HFFc6 (cell line): ENCODE results near the gene TUBB2A. TPM values are rescaled to one million over a fixed set of nuclear protein-coding genes. Genes with fewer than 3 reads are reported as not detected.
A peak's percentile ranks its signal among the peaks of the same experiment; 100 is the strongest.

Experiments
- DNase-seq: peaks from one replicate; pipeline ENCODE4 v3.0.0-alpha.2; 2018
- H3K27ac Mint-ChIP-seq: 2 replicates; pipeline ENCODE4 v1.8.0; 2020; ENCODE audit warnings: mild to moderate bottlenecking, mixed read lengths
- H3K27me3 Mint-ChIP-seq: 2 replicates; pipeline ENCODE4 v1.8.0; 2021; ENCODE audit warnings: mild to moderate bottlenecking, moderate library complexity, mixed read lengths; ENCODE audit not compliant: insufficient read depth
- H3K36me3 Mint-ChIP-seq: 2 replicates; pipeline ENCODE4 v1.8.0; 2021; ENCODE audit warnings: low read depth, mixed read lengths
- H3K4me1 Mint-ChIP-seq: 2 replicates; pipeline ENCODE4 v1.8.0; 2020; ENCODE audit warnings: low read depth, mixed read lengths
- H3K4me3 Mint-ChIP-seq: 2 replicates; pipeline ENCODE4 v1.8.0; 2020; ENCODE audit warnings: mild to moderate bottlenecking, moderate library complexity, mixed read lengths
- H3K9me3 Mint-ChIP-seq: 2 replicates; pipeline ENCODE4 v1.8.0; 2020; ENCODE audit warnings: mild to moderate bottlenecking, mixed read lengths
- total RNA-seq, 6 experiments: library from RNA; stranded (reverse); fragmentation: NEBNext Ultra II Directional; extraction: Animal tissue kit (Norgen Biotek cat#: 25700); gene quantifications; 2 replicates in 1 of 6; 3 replicates in 5 of 6; pipeline ENCODE4 v1.2.3, GENCODE V29; 2021
- TF ChIP-seq, protein P1 (sequence below): fragments of 200-600 bp; sonication (generic); IDR thresholded peaks from 2 replicates; pipeline ENCODE4 v1.5.0; 2021; ENCODE audit warnings: antibody characterized with exemption, mild to moderate bottlenecking

The TUBB2A gene
- total RNA-seq, 6 experiments from 2014 or later: 114 to 152 (median 120) TPM

DNA sequence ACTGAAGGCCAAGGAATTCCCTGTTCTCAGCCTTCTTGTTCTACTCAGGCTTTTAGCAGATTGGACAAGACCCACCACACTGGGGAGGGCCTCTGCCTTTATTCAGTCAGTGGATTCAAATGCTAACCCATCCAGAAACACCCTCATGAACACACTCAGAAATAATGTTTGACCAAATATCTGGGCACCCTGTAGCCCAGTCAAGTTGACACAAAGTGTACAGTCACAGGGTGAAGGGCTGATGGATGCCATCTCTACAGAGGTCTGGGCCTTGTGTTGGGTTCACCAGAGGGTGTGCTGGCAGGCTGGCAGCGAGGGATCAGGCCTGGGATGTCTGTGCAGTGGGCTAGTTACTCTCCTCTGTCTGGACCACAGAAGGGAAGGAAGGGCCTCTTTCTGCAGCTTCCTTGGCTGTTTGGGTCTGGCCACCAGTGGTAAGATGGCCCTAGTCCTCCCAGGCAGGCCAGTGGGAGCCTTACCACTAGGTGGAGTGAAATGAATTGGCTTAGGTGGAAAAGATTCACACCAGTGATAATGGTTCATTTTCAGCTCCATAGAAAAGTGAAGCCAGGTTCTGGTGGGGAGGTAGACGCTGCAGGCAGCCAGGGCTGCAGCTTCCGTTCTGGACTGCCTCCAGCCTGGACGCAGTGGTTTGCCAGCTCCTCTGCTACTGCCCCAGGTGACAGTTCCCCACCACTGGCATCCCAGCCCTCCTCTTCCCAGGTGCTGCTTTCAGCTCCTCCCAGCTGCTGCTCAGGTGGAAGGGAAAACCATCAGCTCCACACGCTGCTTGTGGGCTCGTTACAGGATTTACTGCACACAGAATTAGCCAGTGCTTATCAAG is 9.2 kb downstream of the TUBB2A start:
- H3K9me3 Mint-ChIP-seq: peaks cover 3% of the 10 kb centered on the region; the same call in 1 of the 2 replicates
- H3K4me3 Mint-ChIP-seq: no peak overlapping the region
- peaks cover 3% of the 10 kb centered on the region for H3K27me3 Mint-ChIP-seq
- H3K27ac Mint-ChIP-seq: no peak overlapping the region
- no peak for DNase-seq
- TF ChIP-seq, protein P1, sequence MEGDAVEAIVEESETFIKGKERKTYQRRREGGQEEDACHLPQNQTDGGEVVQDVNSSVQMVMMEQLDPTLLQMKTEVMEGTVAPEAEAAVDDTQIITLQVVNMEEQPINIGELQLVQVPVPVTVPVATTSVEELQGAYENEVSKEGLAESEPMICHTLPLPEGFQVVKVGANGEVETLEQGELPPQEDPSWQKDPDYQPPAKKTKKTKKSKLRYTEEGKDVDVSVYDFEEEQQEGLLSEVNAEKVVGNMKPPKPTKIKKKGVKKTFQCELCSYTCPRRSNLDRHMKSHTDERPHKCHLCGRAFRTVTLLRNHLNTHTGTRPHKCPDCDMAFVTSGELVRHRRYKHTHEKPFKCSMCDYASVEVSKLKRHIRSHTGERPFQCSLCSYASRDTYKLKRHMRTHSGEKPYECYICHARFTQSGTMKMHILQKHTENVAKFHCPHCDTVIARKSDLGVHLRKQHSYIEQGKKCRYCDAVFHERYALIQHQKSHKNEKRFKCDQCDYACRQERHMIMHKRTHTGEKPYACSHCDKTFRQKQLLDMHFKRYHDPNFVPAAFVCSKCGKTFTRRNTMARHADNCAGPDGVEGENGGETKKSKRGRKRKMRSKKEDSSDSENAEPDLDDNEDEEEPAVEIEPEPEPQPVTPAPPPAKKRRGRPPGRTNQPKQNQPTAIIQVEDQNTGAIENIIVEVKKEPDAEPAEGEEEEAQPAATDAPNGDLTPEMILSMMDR: peak; percentile 32
- no peaks in the 10 kb centered on the region for H3K4me1 Mint-ChIP-seq
- peaks cover 26% of the 10 kb centered on the region for H3K36me3 Mint-ChIP-seq

DNA sequence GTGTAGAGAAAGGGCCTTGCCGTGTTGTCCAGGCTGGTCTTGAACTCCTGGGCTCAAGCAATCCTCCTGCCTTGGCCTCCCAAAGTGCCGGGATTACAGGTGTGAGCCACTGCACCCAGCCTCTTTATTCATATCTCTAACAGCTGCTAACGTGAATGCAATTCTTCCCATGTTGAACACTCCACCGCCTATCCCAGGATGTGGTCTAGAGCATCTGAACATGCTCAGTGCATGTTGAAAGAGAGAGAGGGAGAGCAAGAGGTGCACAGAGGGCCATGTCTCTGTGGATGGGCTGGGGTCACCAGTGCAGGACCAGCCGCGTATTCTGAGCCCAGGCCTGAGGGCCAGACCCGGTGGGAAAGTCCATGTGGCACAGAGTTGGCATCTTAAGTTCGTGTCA is 12.8 kb downstream of the TUBB2A start:
- Mint-ChIP-seq H3K27ac (no peak overlapping the region), H3K27me3 (peaks cover 3% of the 10 kb centered on the region; the same call in 1 of the 2 replicates), H3K4me1 (peaks cover 5% of the 10 kb centered on the region), H3K36me3 (peaks cover 14% of the 10 kb centered on the region), H3K4me3 (no peak overlapping the region), H3K9me3 (peaks cover 3% of the 10 kb centered on the region; the same call in 1 of the 2 replicates)
- TF ChIP-seq, protein P1: no peak
- DNase-seq: no peak

DNA sequence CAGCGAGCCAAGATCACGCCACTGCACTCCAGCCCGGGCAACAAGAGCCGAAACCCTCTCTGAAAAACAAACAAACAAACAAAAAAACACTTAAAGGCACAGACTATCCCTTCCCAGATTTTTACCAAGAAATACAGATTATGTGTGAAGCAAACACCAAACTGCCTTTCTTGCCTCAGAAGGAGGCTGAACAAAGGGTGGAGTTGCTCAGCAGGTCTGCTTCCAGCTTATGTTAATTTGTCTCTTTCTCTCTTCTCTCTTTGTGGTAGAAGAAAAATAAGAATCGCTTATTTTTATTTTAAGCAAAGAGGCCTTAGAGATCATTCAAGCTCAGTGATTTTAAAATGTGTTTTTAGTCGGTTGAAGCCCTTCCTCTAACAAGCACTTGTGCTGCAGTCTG is 14.2 kb downstream of the TUBB2A start:
- Mint-ChIP-seq H3K9me3 (peaks cover 3% of the 10 kb centered on the region; the same call in 1 of the 2 replicates), H3K4me1 (peaks cover 20% of the 10 kb centered on the region), H3K4me3 (no peak overlapping the region), H3K36me3 (peaks cover 19% of the 10 kb centered on the region), H3K27ac (no peak overlapping the region), H3K27me3 (peaks cover 3% of the 10 kb centered on the region; the same call in 1 of the 2 replicates)
- TF ChIP-seq, protein P1: no peak
- no peak for DNase-seq

DNA sequence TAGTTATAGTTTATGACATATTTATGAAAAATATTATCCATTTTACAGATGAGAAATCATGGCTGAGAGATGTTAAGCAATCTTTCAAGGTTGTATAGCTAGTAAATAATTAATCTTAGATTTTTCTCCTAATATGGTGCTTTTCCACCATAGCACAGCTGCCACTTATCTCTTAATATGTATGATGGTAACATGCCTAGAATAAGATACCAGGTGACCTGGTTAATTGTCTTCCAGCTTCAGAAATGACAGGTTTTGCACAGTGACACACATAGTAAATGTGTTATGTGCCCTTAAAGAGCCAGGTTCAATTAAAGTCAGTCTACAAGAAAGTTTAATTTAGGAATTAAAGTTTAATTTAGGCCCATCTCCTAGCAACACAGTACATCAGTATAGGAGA is 14.8 kb downstream of the TUBB2A start:
- Mint-ChIP-seq H3K27me3 (peaks cover 3% of the 10 kb centered on the region; the same call in 1 of the 2 replicates), H3K27ac (no peak overlapping the region), H3K4me1 (peaks cover 26% of the 10 kb centered on the region), H3K36me3 (peaks cover 19% of the 10 kb centered on the region), H3K9me3 (peaks cover 2% of the 10 kb centered on the region; the same call in 1 of the 2 replicates), H3K4me3 (no peak overlapping the region)
- TF ChIP-seq, protein P1: no peak
- DNase-seq: no peak

DNA sequence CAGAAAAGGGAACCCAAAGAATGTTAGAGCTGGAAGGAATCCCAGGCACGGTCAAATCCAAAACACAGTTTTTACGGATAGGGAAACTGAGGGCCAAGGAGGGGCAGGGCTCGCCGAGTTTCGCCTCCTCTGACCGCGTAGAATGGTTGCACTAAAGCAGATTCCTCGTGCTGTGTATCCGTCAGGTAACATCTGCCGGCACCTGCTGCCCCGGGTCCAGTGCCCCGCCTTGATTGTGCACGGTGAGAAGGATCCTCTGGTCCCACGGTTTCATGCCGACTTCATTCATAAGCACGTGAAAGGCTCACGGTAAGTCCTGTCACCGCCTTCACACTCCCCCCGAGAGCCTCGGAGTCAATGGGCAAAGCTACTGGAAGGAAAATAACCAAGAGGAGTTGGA is 17.1 kb downstream of the TUBB2A start:
- Mint-ChIP-seq H3K9me3 (no peaks in the 10 kb centered on the region), H3K4me3 (no peak overlapping the region), H3K27ac (no peak overlapping the region; the same call in 1 of the 2 replicates), H3K27me3 (peaks cover 5% of the 10 kb centered on the region; the same call in 1 of the 2 replicates), H3K36me3 (peaks cover 19% of the 10 kb centered on the region), H3K4me1 (peaks cover 35% of the 10 kb centered on the region)
- DNase-seq: no peak
- TF ChIP-seq, protein P1: no peak
